Measurements from ENCODE around the gene YIPF7.

Gene YIPF7

DNA sequence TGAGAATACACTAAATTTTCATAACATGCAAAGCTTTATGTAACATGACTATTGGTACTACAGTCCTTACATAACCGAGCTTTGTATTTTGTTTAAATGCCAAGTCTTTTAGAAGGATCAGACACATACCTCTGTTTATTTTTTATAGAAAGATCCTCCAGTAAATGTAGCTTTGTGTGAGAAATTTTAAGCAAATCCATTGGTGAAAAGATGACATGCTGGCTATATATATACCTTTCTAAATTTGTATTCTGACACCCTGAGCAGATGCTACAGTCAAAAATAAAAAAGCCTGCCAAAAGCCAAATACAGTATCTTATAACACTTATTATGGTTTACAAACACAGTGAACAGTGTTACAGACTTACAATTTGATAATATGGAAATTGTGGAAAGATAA, at the start of gene YIPF7:
YIPF7 (minus strand) TSS at position 201 of the 400 bp plus-strand sequence. CDS start 1,525 bp downstream, outside the sequence.
- in situ Hi-C loops (cut with HindIII; ENCODE audit: low sequenced_read_pairs), result no loop called here
- DNase-seq (ENCODE audit: low read depth, low spot score), result no peak
- H3K4me3 ChIP-seq (ENCODE audit: low read depth, low read length), result no peak within 1 kb of the TSS
- TF ChIP-seq, protein P1, sequence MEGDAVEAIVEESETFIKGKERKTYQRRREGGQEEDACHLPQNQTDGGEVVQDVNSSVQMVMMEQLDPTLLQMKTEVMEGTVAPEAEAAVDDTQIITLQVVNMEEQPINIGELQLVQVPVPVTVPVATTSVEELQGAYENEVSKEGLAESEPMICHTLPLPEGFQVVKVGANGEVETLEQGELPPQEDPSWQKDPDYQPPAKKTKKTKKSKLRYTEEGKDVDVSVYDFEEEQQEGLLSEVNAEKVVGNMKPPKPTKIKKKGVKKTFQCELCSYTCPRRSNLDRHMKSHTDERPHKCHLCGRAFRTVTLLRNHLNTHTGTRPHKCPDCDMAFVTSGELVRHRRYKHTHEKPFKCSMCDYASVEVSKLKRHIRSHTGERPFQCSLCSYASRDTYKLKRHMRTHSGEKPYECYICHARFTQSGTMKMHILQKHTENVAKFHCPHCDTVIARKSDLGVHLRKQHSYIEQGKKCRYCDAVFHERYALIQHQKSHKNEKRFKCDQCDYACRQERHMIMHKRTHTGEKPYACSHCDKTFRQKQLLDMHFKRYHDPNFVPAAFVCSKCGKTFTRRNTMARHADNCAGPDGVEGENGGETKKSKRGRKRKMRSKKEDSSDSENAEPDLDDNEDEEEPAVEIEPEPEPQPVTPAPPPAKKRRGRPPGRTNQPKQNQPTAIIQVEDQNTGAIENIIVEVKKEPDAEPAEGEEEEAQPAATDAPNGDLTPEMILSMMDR (IDR thresholded peaks at IDR 0.05; ENCODE audit: low read depth, low read length), result no peak

DNA sequence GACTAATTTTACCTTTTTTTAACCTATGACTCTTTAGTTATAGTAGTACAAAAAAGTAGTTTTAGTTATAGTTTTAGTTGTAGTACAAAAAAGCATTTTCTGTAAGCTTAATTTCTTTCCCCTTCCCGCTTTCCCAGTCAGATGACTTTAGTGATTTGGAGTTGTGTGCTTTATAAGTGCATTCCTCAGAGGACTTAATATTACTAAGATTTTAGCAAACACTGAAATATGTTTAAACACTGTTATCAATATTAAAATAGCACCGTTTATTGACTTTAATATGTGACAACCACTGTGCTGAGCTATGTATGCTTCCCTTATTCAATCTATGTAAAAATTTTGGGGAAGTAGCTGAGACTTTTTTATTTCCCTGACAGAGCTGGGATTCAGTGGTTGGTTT, 49.6 kb upstream of the YIPF7 start:
- DNase-seq (ENCODE audit: low read depth, low spot score), result no peak
- in situ Hi-C loops (cut with HindIII; ENCODE audit: low sequenced_read_pairs), result no loop called here
- no peak overlapping the region for H3K4me3 ChIP-seq (ENCODE audit: low read depth, low read length)
- TF ChIP-seq, protein P1 (IDR thresholded peaks at IDR 0.05; ENCODE audit: low read depth, low read length), result no peak

DNA sequence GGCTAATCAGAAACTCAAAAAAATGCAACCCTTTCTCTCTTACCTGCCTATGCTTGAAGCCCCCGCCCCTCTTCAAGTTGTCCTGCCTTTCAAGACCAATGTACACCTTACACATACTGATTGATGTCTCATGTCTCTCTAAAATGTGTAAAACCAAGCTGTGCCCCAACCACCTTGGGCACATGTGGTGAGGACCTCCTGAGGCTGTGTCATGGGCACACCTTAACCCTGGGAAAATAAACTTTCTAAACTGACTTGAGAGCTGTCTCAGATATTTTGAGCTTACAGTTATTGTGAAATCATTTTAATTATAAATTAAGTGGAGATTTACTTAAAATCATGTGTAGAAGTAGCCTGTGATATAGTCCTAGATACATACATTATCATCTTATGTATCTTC, 49.0 kb upstream of the YIPF7 start:
- TF ChIP-seq, protein P1 (IDR thresholded peaks at IDR 0.05; ENCODE audit: low read depth, low read length), result no peak
- no peak for DNase-seq (ENCODE audit: low read depth, low spot score)
- in situ Hi-C loops (cut with HindIII; ENCODE audit: low sequenced_read_pairs), result no loop called here
- H3K4me3 ChIP-seq (ENCODE audit: low read depth, low read length), result no peak overlapping the region

DNA sequence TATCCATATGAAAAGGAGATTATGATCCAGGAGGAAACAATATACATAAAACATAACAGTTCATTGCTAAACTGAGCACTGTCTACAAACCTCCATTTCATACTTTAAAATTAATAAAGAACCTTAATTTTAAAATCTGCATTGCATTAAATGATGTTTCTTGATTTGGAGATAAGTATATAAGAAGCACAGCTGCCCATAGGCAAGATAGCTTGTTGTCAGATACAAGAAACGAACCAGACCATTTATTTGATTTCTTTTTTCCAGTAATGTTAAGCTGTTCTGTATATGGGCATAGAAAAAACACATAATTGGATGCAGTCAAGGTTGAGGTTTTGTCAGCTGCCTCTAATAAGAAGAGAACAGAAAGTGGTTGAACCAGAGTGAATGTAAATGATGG, 33.2 kb upstream of the YIPF7 start:
- TF ChIP-seq, protein P1 (IDR thresholded peaks at IDR 0.05; ENCODE audit: low read depth, low read length), result no peak
- in situ Hi-C loops (cut with HindIII; ENCODE audit: low sequenced_read_pairs), result no loop called here
- no peak for DNase-seq (ENCODE audit: low read depth, low spot score)
- H3K4me3 ChIP-seq (ENCODE audit: low read depth, low read length), result no peak overlapping the region

DNA sequence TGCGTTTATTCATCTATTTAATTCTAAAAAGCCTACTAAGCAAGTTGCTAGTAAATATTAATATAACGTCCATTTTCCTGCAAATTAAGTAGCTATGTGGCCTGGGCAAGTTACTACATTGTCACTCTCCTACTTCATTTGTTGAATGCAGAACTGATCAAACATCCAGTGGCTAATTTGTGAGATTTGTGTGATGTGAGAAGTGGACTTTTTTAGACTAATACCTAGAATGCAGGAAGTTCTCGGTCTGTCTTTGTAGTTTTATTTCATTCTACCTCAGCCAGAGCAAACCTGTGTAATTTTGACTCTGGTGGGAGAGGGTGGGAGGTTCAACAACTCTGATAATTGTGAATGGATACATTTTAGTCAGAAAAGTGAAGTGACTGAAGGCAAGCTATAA, 27.6 kb upstream of the YIPF7 start:
- TF ChIP-seq, protein P1 (IDR thresholded peaks at IDR 0.05; ENCODE audit: low read depth, low read length), result no peak
- in situ Hi-C loops (cut with HindIII; ENCODE audit: low sequenced_read_pairs), result no loop called here
- peak; percentile 5 for DNase-seq (ENCODE audit: low read depth, low spot score)
- H3K4me3 ChIP-seq (ENCODE audit: low read depth, low read length), result peak overlapping the region; percentile 75

DNA sequence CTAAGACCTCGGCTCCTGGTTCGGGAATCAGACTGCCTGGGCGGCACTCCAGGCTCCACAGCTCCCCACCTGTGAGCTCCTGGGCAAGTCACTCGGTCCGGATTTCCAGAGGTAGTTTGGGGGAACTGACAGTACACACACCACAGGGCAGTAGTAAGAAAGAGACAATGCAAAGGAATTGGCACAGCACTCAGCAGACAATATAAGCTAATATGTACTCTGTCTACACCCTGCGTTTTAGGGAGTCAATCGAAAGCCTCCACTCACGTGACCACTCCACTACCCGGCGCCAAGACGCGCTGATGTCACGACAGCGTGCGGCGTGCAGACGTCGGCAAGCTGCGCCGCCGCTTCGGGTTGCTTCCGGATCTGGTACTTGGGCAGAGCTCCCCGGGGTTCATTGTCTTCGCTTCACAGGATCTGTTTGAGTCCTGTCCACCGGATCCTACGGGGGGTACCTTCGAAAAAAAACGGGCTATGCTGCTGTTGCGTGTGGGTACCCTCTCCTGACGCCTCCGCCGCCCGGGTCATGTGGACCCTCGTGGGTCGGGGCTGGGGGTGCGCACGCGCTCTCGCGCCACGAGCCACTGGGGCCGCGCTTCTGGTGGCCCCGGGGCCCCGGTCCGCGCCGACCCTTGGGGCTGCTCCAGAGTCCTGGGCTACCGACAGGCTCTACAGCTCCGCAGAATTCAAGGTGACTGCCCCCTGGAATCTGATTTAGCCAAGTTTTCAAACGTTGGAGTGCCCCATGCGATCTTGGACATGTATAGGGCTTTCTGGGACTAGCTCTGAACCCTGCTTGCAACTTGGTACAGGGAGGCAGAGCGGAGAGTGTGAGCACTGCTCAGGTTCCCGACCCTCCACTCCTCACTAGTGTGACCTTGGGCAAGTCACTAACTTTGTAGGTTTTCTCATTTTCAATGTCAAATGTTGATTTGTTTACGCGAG, 26.9 kb upstream of the YIPF7 start, which contains the start of gene GUF1:
GUF1 (plus strand) TSS at position 327 of the 948 bp plus-strand sequence; CDS start at position 530, 203 bp downstream.
- peak within 1 kb of the TSS; percentile 75 for H3K4me3 ChIP-seq (ENCODE audit: low read depth, low read length)
- in situ Hi-C loops (cut with HindIII; ENCODE audit: low sequenced_read_pairs), result no loop called here
- DNase-seq (ENCODE audit: low read depth, low spot score), result peak; percentile 94
- TF ChIP-seq, protein P1 (IDR thresholded peaks at IDR 0.05; ENCODE audit: low read depth, low read length), result no peak
